Hepatocyte (in vitro differentiated cells): ENCODE measurements around the gene EGR1.
"Not testable (repeated sequence)": the region's sequence is repeated elsewhere in the genome, so short reads cannot be mapped to it uniquely, and the experiment has no call there.

Experiments
- CTCF ChIP-seq: fragments of 200-600 bp; sonication (generic); IDR thresholded peaks from 2 replicates; pipeline ENCODE4 v1.5.1; 2016; ENCODE audit warnings: antibody characterized with exemption, mild to moderate bottlenecking; ENCODE audit not compliant: poor library complexity
- EZH2 ChIP-seq: fragments of 200-600 bp; sonication (generic); IDR thresholded peaks from 2 replicates; pipeline ENCODE4 v1.6.1; 2016; ENCODE audit warnings: antibody characterized with exemption, mild to moderate bottlenecking, borderline replicate concordance
- EZH2phosphoT487 ChIP-seq: fragments of 200-600 bp; sonication (generic); IDR thresholded peaks from one replicate; pipeline ENCODE4 v1.6.1; 2018; ENCODE audit warnings: antibody characterized with exemption, mild to moderate bottlenecking, low read depth, moderate library complexity; ENCODE audit not compliant: unreplicated experiment, severe bottlenecking

- TF ChIP-seq CTCF, EZH2, EZH2phosphoT487: not testable (repeated sequence)
These were observed 42.2 kb downstream of the EGR1 start for GRCh38 chr5:138507485-138507884.
